ENCODE data around the gene INTS1.
A peak's percentile ranks its signal among the peaks of the same experiment; 100 is the strongest.

INTS1 gene

GRCh38 chr7:1536455-1536742 is 32.2 kb upstream of the INTS1 start:
- peak overlapping the region; percentile 96 for H3K27ac ChIP-seq
- no peak overlapping the region for H3K4me2 ChIP-seq (ENCODE audit: low read length)
- H3K4me1 ChIP-seq: peaks cover 16% of the 10 kb centered on the region
- H3K79me2 ChIP-seq: peaks cover 5% of the 10 kb centered on the region
- H2AFZ ChIP-seq: no peak overlapping the region
- no peaks in the 10 kb centered on the region for H3K9me3 ChIP-seq (ENCODE audit: control insufficient read depth, low read length)
- no peaks in the 10 kb centered on the region for H3K27me3 ChIP-seq (ENCODE audit: control insufficient read depth, insufficient read depth, low read length)
- H3K36me3 ChIP-seq (ENCODE audit: control insufficient read depth, insufficient read depth, low read length): no peaks in the 10 kb centered on the region
- H3K9ac ChIP-seq: no peak overlapping the region
- TF ChIP-seq CTCF (IDR thresholded peaks at IDR 0.05): no peak
- H3K4me3 ChIP-seq (ENCODE audit: low read depth, low read length): no peak overlapping the region

- Histone ChIP-seq H3K9me3 (ENCODE audit: control insufficient read depth, low read length) (no peaks in the 10 kb centered on the region), H3K36me3 (ENCODE audit: control insufficient read depth, insufficient read depth, low read length) (no peaks in the 10 kb centered on the region), H3K4me1 (peaks cover 18% of the 10 kb centered on the region), H3K4me3 (ENCODE audit: low read depth, low read length) (no peak overlapping the region), H3K79me2 (peaks cover 5% of the 10 kb centered on the region), H3K4me2 (ENCODE audit: low read length) (no peak overlapping the region), H3K27me3 (ENCODE audit: control insufficient read depth, insufficient read depth, low read length) (no peaks in the 10 kb centered on the region), H3K9ac (no peak overlapping the region), H2AFZ (no peak overlapping the region), H3K27ac (no peak overlapping the region)
- TF ChIP-seq CTCF (IDR thresholded peaks at IDR 0.05): no peak
These were observed 31.7 kb upstream of the INTS1 start for GRCh38 chr7:1535701-1536454.

GRCh38 chr7:1535100-1535458 is 30.9 kb upstream of the INTS1 start:
- no peak overlapping the region for H3K9ac ChIP-seq
- no peaks in the 10 kb centered on the region for H3K27me3 ChIP-seq (ENCODE audit: control insufficient read depth, insufficient read depth, low read length)
- no peak overlapping the region for H3K4me3 ChIP-seq (ENCODE audit: low read depth, low read length)
- no peaks in the 10 kb centered on the region for H3K36me3 ChIP-seq (ENCODE audit: control insufficient read depth, insufficient read depth, low read length)
- no peaks in the 10 kb centered on the region for H3K9me3 ChIP-seq (ENCODE audit: control insufficient read depth, low read length)
- no peak for TF ChIP-seq CTCF (IDR thresholded peaks at IDR 0.05)
- no peak overlapping the region for H3K4me2 ChIP-seq (ENCODE audit: low read length)
- H2AFZ ChIP-seq: no peak overlapping the region
- H3K79me2 ChIP-seq: peaks cover 5% of the 10 kb centered on the region
- no peak overlapping the region for H3K27ac ChIP-seq
- peaks cover 20% of the 10 kb centered on the region for H3K4me1 ChIP-seq

- Histone ChIP-seq H3K9ac (no peak overlapping the region), H3K4me3 (ENCODE audit: low read depth, low read length) (no peak overlapping the region)
These were observed 30.3 kb upstream of the INTS1 start for GRCh38 chr7:1534330-1535099.

More at GRCh38 chr7:1534330-1535099, 30.3 kb upstream of the INTS1 start:
- no peak overlapping the region for H3K27ac ChIP-seq
- H3K9me3 ChIP-seq (ENCODE audit: control insufficient read depth, low read length): no peaks in the 10 kb centered on the region
- peaks cover 5% of the 10 kb centered on the region for H3K79me2 ChIP-seq
- no peak for TF ChIP-seq CTCF (IDR thresholded peaks at IDR 0.05)
- H3K36me3 ChIP-seq (ENCODE audit: control insufficient read depth, insufficient read depth, low read length): no peaks in the 10 kb centered on the region
- H3K4me2 ChIP-seq (ENCODE audit: low read length): no peak overlapping the region
- peaks cover 22% of the 10 kb centered on the region for H3K4me1 ChIP-seq
- H2AFZ ChIP-seq: no peak overlapping the region
- no peaks in the 10 kb centered on the region for H3K27me3 ChIP-seq (ENCODE audit: control insufficient read depth, insufficient read depth, low read length)

Measured in parathyroid adenoma (tissue), 2 donors.